ENCODE data around the gene RARG.

Gene RARG

DNA sequence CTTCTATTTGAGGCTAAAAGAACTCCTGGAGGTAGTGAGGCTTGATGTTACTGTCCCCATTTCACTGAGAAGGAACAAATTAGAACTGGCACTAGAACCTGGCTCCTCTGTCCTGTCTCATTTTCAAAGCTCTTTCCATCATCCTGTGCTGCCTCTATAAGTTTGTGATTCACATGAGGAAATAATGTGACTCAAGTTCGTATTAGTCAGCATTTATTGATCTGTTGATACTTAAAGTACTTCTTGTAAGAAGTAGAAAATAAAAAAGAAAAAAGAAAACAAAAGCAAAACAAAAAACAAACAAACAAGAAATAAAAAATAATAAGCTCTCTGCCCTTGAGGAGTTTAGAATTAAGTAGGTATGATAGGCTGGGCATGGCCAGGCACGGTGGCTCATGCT is 33.8 kb upstream of the RARG start:
- Histone ChIP-seq H3K4me3 (ENCODE audit: insufficient read depth, low read depth, low read length) (no peak overlapping the region), H3K36me3 (ENCODE audit: control insufficient read depth, insufficient read depth, low read length) (peaks cover 10% of the 10 kb centered on the region), H3K4me1 (ENCODE audit: control insufficient read depth, insufficient read depth, low read length) (peaks cover 22% of the 10 kb centered on the region), H3K27ac (ENCODE audit: insufficient read depth, low read depth, low read length, poor library complexity, severe bottlenecking) (no peak overlapping the region), H3K9me3 (ENCODE audit: control insufficient read depth, low read length) (no peaks in the 10 kb centered on the region), H3K27me3 (ENCODE audit: control insufficient read depth, insufficient read depth, low read length, poor library complexity, severe bottlenecking) (no peaks in the 10 kb centered on the region)
- WGBS, 2 experiments = 87 to 94% methylated on average over 1 of the region's 2 CpGs

- Histone ChIP-seq H3K9me3 (ENCODE audit: control insufficient read depth, low read length) (no peaks in the 10 kb centered on the region), H3K4me3 (ENCODE audit: insufficient read depth, low read depth, low read length) (no peak overlapping the region), H3K36me3 (ENCODE audit: control insufficient read depth, insufficient read depth, low read length) (no peaks in the 10 kb centered on the region), H3K27me3 (ENCODE audit: control insufficient read depth, insufficient read depth, low read length, poor library complexity, severe bottlenecking) (no peaks in the 10 kb centered on the region), H3K4me1 (ENCODE audit: control insufficient read depth, insufficient read depth, low read length) (no peaks in the 10 kb centered on the region), H3K27ac (ENCODE audit: insufficient read depth, low read depth, low read length, poor library complexity, severe bottlenecking) (no peak overlapping the region)
- WGBS, 2 experiments = 91 to 92% methylated on average over 6 of the region's 6 CpGs
Observed at GRCh38 chr12:53259891-53260290, 27.9 kb upstream of the RARG start.

GRCh38 chr12:53258541-53259539 is 26.8 kb upstream of the RARG start:
- WGBS, 2 experiments = 83 to 92% methylated on average over 6 to 7 of the region's 7 CpGs
- no peaks in the 10 kb centered on the region for H3K27me3 ChIP-seq (ENCODE audit: control insufficient read depth, insufficient read depth, low read length, poor library complexity, severe bottlenecking)

DNA sequence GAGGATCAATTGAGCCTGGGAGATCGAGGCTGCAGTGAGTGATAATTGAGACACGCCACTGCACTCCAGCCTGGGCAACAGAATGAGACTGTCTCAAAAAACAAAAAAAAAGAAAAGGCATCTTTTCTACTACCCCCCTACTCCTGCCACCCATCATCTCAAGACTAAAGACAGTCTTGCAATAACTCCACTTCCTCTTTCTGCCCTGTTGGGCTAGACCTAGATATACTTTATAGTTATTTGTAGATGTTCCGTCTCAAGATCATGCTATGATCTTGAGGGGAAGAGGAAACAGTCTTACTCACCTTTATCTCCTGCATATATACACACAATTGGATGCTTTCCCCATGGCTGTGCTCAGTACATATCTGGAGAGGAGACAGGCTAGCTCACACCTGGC is 24.0 kb upstream of the RARG start:
- Histone ChIP-seq H3K36me3 (ENCODE audit: control insufficient read depth, insufficient read depth, low read length) (no peaks in the 10 kb centered on the region), H3K27ac (ENCODE audit: insufficient read depth, low read depth, low read length, poor library complexity, severe bottlenecking) (no peak overlapping the region), H3K9me3 (ENCODE audit: control insufficient read depth, low read length) (no peaks in the 10 kb centered on the region), H3K4me1 (ENCODE audit: control insufficient read depth, insufficient read depth, low read length) (peaks cover 10% of the 10 kb centered on the region), H3K27me3 (ENCODE audit: control insufficient read depth, insufficient read depth, low read length, poor library complexity, severe bottlenecking) (no peaks in the 10 kb centered on the region), H3K4me3 (ENCODE audit: insufficient read depth, low read depth, low read length) (no peak overlapping the region)
- WGBS, 2 experiments = 88 to 98% methylated on average over 2 to 3 of the region's 3 CpGs

More at GRCh38 chr12:53258541-53259539, 26.8 kb upstream of the RARG start:
- no peaks in the 10 kb centered on the region for H3K4me1 ChIP-seq (ENCODE audit: control insufficient read depth, insufficient read depth, low read length)
- H3K36me3 ChIP-seq (ENCODE audit: control insufficient read depth, insufficient read depth, low read length) = no peaks in the 10 kb centered on the region
- H3K27ac ChIP-seq (ENCODE audit: insufficient read depth, low read depth, low read length, poor library complexity, severe bottlenecking) = no peak overlapping the region
- H3K9me3 ChIP-seq (ENCODE audit: control insufficient read depth, low read length) = no peaks in the 10 kb centered on the region
- no peak overlapping the region for H3K4me3 ChIP-seq (ENCODE audit: insufficient read depth, low read depth, low read length)

GRCh38 chr12:53254816-53255545 is 23.0 kb upstream of the RARG start:
- no peak overlapping the region for H3K4me3 ChIP-seq (ENCODE audit: insufficient read depth, low read depth, low read length)
- H3K27ac ChIP-seq (ENCODE audit: insufficient read depth, low read depth, low read length, poor library complexity, severe bottlenecking) = no peak overlapping the region
- no peaks in the 10 kb centered on the region for H3K27me3 ChIP-seq (ENCODE audit: control insufficient read depth, insufficient read depth, low read length, poor library complexity, severe bottlenecking)
- 95% methylated on average over 1 of the region's 1 CpG for WGBS, 2 experiments
- no peaks in the 10 kb centered on the region for H3K36me3 ChIP-seq (ENCODE audit: control insufficient read depth, insufficient read depth, low read length)
- no peaks in the 10 kb centered on the region for H3K9me3 ChIP-seq (ENCODE audit: control insufficient read depth, low read length)
- peaks cover 13% of the 10 kb centered on the region for H3K4me1 ChIP-seq (ENCODE audit: control insufficient read depth, insufficient read depth, low read length)

DNA sequence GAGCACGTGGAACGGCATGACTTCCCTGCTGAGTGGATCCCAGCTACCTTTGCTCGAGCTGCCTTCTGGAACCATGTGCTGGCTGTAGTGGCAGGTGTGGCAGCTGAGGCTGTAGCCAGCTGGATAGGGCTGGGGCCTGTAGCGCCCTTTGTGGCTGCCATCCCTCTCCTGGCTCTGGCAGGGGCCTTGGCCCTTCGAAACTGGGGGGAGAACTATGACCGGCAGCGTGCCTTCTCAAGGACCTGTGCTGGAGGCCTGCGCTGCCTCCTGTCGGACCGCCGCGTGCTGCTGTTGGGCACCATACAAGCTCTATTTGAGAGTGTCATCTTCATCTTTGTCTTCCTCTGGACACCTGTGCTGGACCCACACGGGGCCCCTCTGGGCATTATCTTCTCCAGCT is 21.3 kb upstream of the RARG start:
- H3K4me3 ChIP-seq (ENCODE audit: insufficient read depth, low read depth, low read length) = no peak overlapping the region
- no peaks in the 10 kb centered on the region for H3K27me3 ChIP-seq (ENCODE audit: control insufficient read depth, insufficient read depth, low read length, poor library complexity, severe bottlenecking)
- WGBS, 2 experiments = 94 to 95% methylated on average over 13 of the region's 13 CpGs
- no peak overlapping the region for H3K27ac ChIP-seq (ENCODE audit: insufficient read depth, low read depth, low read length, poor library complexity, severe bottlenecking)
- H3K9me3 ChIP-seq (ENCODE audit: control insufficient read depth, low read length) = no peaks in the 10 kb centered on the region
- peaks cover 13% of the 10 kb centered on the region for H3K4me1 ChIP-seq (ENCODE audit: control insufficient read depth, insufficient read depth, low read length)
- no peaks in the 10 kb centered on the region for H3K36me3 ChIP-seq (ENCODE audit: control insufficient read depth, insufficient read depth, low read length)

DNA sequence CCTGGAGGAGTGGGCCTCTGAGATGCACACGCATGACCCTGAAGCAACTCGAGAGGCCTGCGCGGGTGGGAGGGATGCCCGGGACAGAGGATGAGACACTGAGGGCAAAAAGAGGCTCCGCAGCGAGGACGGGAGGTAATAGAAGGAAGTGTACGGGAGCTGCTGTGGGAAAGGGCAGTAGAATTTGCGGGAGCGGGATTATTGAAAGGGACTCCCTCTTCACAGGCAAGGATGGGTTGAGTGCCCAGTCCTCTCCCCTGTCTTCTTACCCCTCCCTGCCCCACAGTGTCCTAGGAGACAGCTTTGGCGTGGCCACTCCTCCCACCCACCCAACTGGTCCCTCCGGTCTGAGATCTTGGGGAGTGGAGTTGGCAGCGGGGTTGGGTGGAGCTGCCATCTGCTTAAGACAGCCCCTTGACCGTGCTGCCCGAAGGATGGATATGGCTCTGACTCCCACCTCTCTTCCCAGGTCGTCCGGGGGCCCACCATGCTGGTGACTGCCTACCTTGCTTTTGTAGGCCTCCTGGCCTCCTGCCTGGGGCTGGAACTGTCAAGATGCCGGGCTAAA is 20.4 kb upstream of the RARG start:
- Histone ChIP-seq H3K27ac (ENCODE audit: insufficient read depth, low read depth, low read length, poor library complexity, severe bottlenecking) (peak overlapping the region; percentile 39), H3K4me1 (ENCODE audit: control insufficient read depth, insufficient read depth, low read length) (peaks cover 13% of the 10 kb centered on the region), H3K9me3 (ENCODE audit: control insufficient read depth, low read length) (no peaks in the 10 kb centered on the region), H3K36me3 (ENCODE audit: control insufficient read depth, insufficient read depth, low read length) (no peaks in the 10 kb centered on the region), H3K27me3 (ENCODE audit: control insufficient read depth, insufficient read depth, low read length, poor library complexity, severe bottlenecking) (no peaks in the 10 kb centered on the region), H3K4me3 (ENCODE audit: insufficient read depth, low read depth, low read length) (peak overlapping the region; percentile 89)
- WGBS, 2 experiments = 20 to 22% methylated on average over 19 of the region's 19 CpGs

DNA sequence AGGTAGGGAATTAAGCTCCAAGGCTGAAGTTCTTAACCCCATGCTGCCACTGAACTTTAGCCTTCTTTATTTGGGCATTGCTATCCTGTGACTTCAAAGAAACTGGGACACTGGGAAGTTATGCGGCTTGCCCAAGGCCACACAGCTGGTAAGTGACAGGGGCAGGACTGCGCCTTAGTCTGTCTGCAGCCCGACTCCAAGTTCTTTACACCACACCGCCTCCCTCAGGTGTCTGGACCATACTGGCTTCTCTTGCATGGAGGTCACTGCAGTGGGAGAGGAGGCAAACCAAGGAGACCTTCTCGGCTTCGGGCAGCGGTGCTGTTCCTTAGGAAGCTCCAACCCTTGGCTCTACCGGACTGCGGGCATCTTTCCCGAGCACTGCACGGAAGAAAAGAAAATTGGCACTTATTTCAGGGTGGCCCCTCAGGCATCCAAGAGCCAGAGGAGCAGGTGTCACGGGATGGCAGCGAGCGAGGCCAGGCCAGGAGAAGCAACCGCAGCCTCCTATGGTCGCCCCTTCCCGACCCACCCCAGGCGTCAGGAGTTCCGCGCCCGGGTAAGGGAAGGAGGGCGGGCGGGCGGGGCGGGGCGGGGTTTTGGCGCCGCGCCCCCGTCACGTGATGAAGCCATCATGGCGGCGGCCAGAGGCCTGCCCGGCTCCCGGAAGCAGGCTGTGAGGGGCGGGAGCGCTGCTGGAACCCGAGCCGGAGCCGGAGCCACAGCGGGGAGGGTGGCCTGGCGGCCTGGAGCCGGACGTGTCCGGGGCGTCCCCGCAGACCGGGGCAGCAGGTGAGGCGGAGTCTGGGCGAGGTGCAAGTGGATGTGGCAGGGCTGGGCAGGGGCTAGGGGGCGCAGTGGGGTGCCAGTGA is 19.7 kb upstream of the RARG start:
- H3K27me3 ChIP-seq (ENCODE audit: control insufficient read depth, insufficient read depth, low read length, poor library complexity, severe bottlenecking) = no peaks in the 10 kb centered on the region
- H3K27ac ChIP-seq (ENCODE audit: insufficient read depth, low read depth, low read length, poor library complexity, severe bottlenecking) = peak overlapping the region; percentile 72
- H3K4me3 ChIP-seq (ENCODE audit: insufficient read depth, low read depth, low read length) = peak overlapping the region; percentile 89
- H3K36me3 ChIP-seq (ENCODE audit: control insufficient read depth, insufficient read depth, low read length) = no peaks in the 10 kb centered on the region
- WGBS, 2 experiments = 1% methylated on average over 51 of the region's 51 CpGs
- H3K4me1 ChIP-seq (ENCODE audit: control insufficient read depth, insufficient read depth, low read length) = peaks cover 13% of the 10 kb centered on the region
- no peaks in the 10 kb centered on the region for H3K9me3 ChIP-seq (ENCODE audit: control insufficient read depth, low read length)

DNA sequence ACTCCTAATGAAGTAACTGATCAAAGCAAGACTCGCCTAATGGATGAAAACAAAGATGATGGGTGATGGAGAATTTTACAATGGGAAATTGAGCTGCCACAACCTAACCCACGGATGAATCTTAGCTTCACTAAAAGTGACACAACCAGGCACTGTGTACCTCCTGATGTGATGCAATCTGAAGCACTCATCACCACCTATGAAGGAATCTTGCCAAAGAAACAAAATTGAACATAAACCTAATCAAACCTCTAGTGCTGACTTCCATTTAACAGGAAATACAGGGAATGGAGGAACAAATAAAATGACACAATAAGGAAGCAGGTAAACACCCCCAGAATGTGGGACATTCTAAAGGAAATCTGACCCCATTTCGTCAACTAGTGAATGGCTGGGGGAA is 13.3 kb upstream of the RARG start:
- no peaks in the 10 kb centered on the region for H3K36me3 ChIP-seq (ENCODE audit: control insufficient read depth, insufficient read depth, low read length)
- no peak overlapping the region for H3K27ac ChIP-seq (ENCODE audit: insufficient read depth, low read depth, low read length, poor library complexity, severe bottlenecking)
- 94 to 99% methylated on average over 3 of the region's 3 CpGs for WGBS, 2 experiments
- no peak overlapping the region for H3K4me3 ChIP-seq (ENCODE audit: insufficient read depth, low read depth, low read length)
- H3K27me3 ChIP-seq (ENCODE audit: control insufficient read depth, insufficient read depth, low read length, poor library complexity, severe bottlenecking) = no peaks in the 10 kb centered on the region
- H3K9me3 ChIP-seq (ENCODE audit: control insufficient read depth, low read length) = no peaks in the 10 kb centered on the region
- H3K4me1 ChIP-seq (ENCODE audit: control insufficient read depth, insufficient read depth, low read length) = peaks cover 24% of the 10 kb centered on the region

Data from ectodermal cell (in vitro differentiated cells).